Calu3 (cell line): ENCODE results near the gene ARID1B. TPM values are rescaled to one million over a fixed set of nuclear protein-coding genes. Genes with fewer than 3 reads are reported as not detected.

Source experiments
- BruUV-seq: library from RNA; stranded (reverse); fragments of 400-500 nt; replicated peaks from 2 replicates; lab custom pipeline; 2021; lab: Mats Ljungman, UMichigan
- CTCF ChIA-PET: fragments of 300-600 bp; sonication (Branson Sonifier 250); formaldehyde crosslinking; loops from one replicate; lab custom pipeline; 2022; ENCODE audit warnings: antibody characterized with exemption; lab: Charles Lee
- DNase-seq: peaks from one replicate; pipeline ENCODE4 v3.0.0; 2022
- H3K27ac Mint-ChIP-seq: one replicate; pipeline ENCODE4 v1.8.0; 2022; ENCODE audit warnings: mixed read lengths; ENCODE audit not compliant: unreplicated experiment
- H3K27me3 Mint-ChIP-seq: one replicate; pipeline ENCODE4 v1.8.0; 2022; ENCODE audit warnings: mixed read lengths; ENCODE audit not compliant: unreplicated experiment
- H3K36me3 Mint-ChIP-seq: one replicate; pipeline ENCODE4 v1.8.0; 2022; ENCODE audit warnings: mild to moderate bottlenecking, moderate library complexity, mixed read lengths; ENCODE audit not compliant: insufficient read depth, unreplicated experiment
- H3K4me1 Mint-ChIP-seq: one replicate; pipeline ENCODE4 v1.8.0; 2022; ENCODE audit warnings: mild to moderate bottlenecking, low read depth, mixed read lengths; ENCODE audit not compliant: unreplicated experiment
- H3K4me3 Mint-ChIP-seq: one replicate; pipeline ENCODE4 v1.8.0; 2022; ENCODE audit warnings: mild to moderate bottlenecking, low read depth, moderate library complexity, mixed read lengths; ENCODE audit not compliant: unreplicated experiment
- H3K9me3 Mint-ChIP-seq: one replicate; pipeline ENCODE4 v1.8.0; 2022; ENCODE audit warnings: low read depth, mixed read lengths; ENCODE audit not compliant: unreplicated experiment
- CTCF ChIP-seq: fragments of 200-600 bp; IDR thresholded peaks from one replicate; pipeline ENCODE4 v1.8.0; 2022; ENCODE audit warnings: antibody characterized with exemption; ENCODE audit not compliant: unreplicated experiment
- intact Hi-C: fragments of 100-400 bp; cut with micrococcal nuclease; formaldehyde crosslinking; loops from one replicate; pipeline ENCODE4 v1.10.0; 2022; ENCODE audit not compliant: unreplicated experiment
- total RNA-seq: library from RNA; stranded (reverse); gene quantifications from 2 replicates; pipeline ENCODE4 v1.2.3, GENCODE V29; 2022

Gene ARID1B
- total RNA-seq, 1 experiment from 2014 or later, result 53.5 TPM

- no peaks in the 10 kb centered on the region for H3K27me3 Mint-ChIP-seq
- DNase-seq, result no peak
- no peak overlapping the region for H3K4me3 Mint-ChIP-seq
- intact Hi-C loops, result no loop called here
- no TSS peak for BruUV-seq
- CTCF ChIA-PET, result no interaction called here
- peaks cover 2% of the 10 kb centered on the region for H3K9me3 Mint-ChIP-seq
- H3K27ac Mint-ChIP-seq, result no peak overlapping the region
- TF ChIP-seq CTCF, result no peak
- no peaks in the 10 kb centered on the region for H3K36me3 Mint-ChIP-seq
- no peaks in the 10 kb centered on the region for H3K4me1 Mint-ChIP-seq
These were observed 31.1 kb downstream of the ARID1B start for GRCh38 chr6:156808287-156808686.

- TF ChIP-seq CTCF, result no peak
- no peaks in the 10 kb centered on the region for H3K4me1 Mint-ChIP-seq
- H3K36me3 Mint-ChIP-seq, result no peaks in the 10 kb centered on the region
- no peak overlapping the region for H3K4me3 Mint-ChIP-seq
- DNase-seq, result no peak
- no peaks in the 10 kb centered on the region for H3K27me3 Mint-ChIP-seq
- intact Hi-C loops, result no loop called here
- peaks cover 2% of the 10 kb centered on the region for H3K9me3 Mint-ChIP-seq
- CTCF ChIA-PET, result no interaction called here
- BruUV-seq, result no TSS peak
- H3K27ac Mint-ChIP-seq, result no peak overlapping the region
These were observed 31.9 kb downstream of the ARID1B start for GRCh38 chr6:156809034-156809433.

- CTCF ChIA-PET, result no interaction called here
- Mint-ChIP-seq H3K36me3 (no peaks in the 10 kb centered on the region), H3K4me1 (no peaks in the 10 kb centered on the region), H3K27ac (no peak overlapping the region), H3K4me3 (no peak overlapping the region), H3K9me3 (peaks cover 2% of the 10 kb centered on the region), H3K27me3 (no peaks in the 10 kb centered on the region)
- no peak for TF ChIP-seq CTCF
- intact Hi-C loops, result no loop called here
- BruUV-seq, result no TSS peak
- no peak for DNase-seq
These were observed 32.4 kb downstream of the ARID1B start for GRCh38 chr6:156809446-156810178.

GRCh38 chr6:156814036-156814581 is 36.9 kb downstream of the ARID1B start:
- BruUV-seq, result no TSS peak
- no peak for DNase-seq
- TF ChIP-seq CTCF, result no peak
- no peak overlapping the region for H3K27ac Mint-ChIP-seq
- peaks cover 9% of the 10 kb centered on the region for H3K4me1 Mint-ChIP-seq
- H3K4me3 Mint-ChIP-seq, result no peak overlapping the region
- H3K9me3 Mint-ChIP-seq, result peaks cover 2% of the 10 kb centered on the region
- CTCF ChIA-PET, result no interaction called here
- intact Hi-C loops, result no loop called here
- no peaks in the 10 kb centered on the region for H3K27me3 Mint-ChIP-seq
- H3K36me3 Mint-ChIP-seq, result no peaks in the 10 kb centered on the region
